NT2/D1 (cell line): ENCODE measurements around the gene C18orf54.

Experiments used
- SUZ12 ChIP-seq: IDR thresholded peaks from 2 replicates; pipeline ENCODE4 v1.6.1; 2011; ENCODE audit not compliant: insufficient read length, insufficient read depth; ENCODE audit errors: extremely low read depth
- YY1 ChIP-seq: IDR thresholded peaks from 2 replicates; pipeline ENCODE4 v1.6.1; 2011; ENCODE audit not compliant: insufficient read length, insufficient read depth
- ZNF274 ChIP-seq: IDR thresholded peaks from 2 replicates; pipeline ENCODE4 v1.6.1; 2011; ENCODE audit warnings: mild to moderate bottlenecking, low read depth, low read length

- TF ChIP-seq ZNF274 (no peak), YY1 (no peak), SUZ12 (no peak)
Measured at GRCh38 chr18:54351186-54351585, 6.5 kb upstream of the C18orf54 start.
